NCI-H82 (cell line): ENCODE results near the gene GRK3.
A peak's percentile ranks its signal among the peaks of the same experiment; 100 is the strongest.

ENCODE experiments used
- DNase-seq: peaks from one replicate; lab custom pipeline; 2025; lab: John Stamatoyannopoulos, UW

The GRK3 gene

DNA sequence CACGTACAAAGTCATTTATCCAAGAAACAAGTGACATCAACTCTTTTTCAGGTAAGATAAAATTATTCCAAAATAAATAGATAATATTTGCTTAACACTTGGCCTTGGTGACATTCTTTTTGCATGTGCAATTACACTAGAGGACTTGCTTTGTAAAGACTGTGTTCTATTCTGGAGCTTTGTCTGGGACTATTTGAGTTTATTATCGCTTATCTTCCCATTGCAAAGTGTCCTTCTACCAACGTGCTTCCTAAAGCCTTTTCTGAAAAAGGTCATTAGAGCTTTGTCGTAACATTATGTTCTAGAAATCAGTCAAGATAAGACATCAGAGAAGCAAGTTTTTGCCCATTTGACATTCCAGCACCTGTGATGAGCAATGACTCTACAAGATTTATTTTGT is 99.2 kb downstream of the GRK3 start:
- no peak for DNase-seq

DNA sequence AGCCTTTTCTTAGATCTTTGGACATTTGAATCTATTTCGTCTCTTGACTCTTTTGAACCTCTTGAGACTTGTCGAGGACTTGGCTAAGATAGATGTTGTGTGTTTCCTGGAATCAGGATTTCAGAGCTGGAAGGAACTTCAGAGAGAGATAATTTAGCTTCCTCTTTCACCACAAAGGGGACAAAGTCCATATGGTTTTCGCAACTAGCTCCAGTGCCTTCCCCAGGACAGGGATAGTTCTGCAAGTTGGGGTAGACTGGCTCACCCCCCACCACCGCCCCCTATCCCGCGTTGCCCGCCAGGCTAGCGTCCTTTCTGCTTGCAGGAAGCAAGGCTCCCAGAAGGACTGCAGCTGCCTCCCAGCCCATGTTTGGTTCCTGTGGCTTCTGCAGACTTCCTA is 101.8 kb downstream of the GRK3 start:
- no peak for DNase-seq

DNA sequence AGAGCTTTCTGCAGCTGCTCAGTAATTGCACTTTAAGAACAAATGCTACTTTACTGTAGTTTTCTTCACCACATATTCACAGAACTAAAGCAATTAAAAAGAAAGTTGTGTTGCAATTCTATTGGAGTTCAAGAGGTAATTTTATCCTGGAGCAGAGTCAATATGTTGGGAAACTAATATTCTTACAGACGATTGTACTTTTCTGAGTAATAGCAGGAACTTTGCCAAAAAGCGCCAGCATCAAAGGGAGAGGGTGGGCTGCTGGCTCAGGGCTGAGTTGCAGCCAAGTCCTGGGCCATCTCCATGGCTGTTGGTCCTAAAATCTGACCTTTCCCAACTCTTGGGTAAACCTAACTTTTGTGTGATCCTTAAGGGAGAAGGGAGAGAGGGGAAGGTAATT is 104.0 kb downstream of the GRK3 start:
- no peak for DNase-seq

DNA sequence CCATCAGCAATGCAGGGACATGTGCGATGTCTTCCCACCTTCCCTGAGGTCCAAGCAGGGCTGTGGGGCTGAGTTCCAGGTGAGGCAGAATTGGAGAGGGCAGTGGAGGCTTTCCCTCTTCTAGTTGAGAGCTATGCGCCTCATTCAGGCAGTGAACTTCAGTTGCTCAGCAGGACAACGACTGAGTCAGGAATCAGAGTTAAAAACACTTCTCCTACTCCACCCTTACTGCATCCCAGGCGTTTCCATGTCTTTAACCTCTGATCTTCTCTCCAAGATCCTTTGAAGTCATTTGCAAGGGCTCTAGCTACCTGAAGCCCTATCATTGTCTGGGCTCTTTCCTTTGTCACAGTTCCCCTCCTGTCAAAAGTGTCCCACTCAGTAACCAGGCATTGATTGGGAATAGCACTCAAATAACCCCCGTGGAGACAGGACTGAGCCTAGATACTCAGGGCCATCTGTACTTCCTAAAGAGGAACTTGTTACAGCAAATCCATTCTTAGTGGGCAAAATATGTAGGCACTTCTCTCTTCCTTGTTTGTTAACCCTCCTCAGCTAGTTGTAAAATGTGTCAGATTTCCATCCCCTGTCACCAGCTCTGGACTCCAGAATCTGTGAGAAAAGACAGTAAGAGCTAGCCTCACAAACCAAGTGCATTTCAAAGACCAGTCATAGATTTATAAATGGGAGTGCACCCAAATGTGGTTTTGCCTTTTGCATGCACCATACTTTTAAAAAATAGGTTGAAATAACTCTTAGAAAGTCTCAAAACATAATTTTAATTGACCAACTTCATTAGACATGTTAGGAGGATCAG is 105.0 kb downstream of the GRK3 start:
- no peak for DNase-seq

DNA sequence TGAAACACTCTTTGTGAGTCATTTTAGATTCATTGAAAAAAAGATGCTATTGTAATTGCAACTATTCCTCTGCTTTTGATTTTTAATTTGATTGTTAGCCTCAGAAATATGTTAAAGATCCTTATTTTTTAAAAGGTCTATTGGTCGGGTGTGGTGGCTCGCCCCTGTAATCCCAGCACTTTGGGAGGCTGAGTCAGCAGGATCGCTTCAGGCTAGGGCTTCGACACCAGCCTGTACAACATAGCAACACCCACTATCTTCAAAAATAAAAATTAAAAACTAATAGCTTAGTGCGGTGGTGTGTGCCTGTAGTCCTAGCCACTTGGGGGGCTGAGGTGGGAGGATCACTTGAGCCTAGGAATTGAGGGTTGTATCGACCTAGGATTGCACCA is 105.6 kb downstream of the GRK3 start:
- no peak for DNase-seq

DNA sequence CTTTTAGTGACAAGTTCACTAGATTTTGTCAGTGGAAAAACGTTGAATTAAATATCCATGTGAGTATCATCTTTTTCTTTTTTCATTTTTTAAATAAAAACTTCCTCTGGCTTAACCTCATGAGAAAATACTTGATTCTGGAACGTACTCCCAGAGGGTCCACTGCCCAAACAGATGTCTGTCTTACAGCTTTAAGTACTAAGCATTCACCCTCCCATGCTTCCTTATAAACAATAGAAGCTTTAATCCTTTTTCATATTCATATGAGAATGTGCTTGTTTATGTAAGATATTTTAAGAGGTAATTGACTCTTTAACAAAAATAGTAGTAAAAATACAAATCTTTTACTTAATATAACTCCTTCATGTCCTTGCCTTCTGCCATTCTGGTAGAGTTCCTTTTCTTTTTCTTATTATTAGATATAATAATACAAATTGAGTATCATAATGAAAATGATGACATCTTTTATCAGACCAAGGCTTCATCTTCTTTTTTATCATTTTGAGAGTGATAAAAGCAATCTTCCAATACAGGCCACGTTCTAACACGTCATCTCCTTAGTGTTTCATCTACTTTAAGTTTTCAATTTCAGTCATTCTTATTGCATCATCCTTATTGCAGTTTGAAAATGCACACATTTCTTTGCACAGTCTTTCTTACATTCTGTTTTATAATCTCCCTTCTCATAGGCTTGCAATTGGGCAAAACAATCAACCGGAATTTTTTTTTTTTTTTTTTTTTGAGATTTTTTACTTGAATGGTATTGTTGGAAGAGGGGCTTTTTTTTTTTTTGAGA is 108.0 kb downstream of the GRK3 start:
- no peak for DNase-seq

DNA sequence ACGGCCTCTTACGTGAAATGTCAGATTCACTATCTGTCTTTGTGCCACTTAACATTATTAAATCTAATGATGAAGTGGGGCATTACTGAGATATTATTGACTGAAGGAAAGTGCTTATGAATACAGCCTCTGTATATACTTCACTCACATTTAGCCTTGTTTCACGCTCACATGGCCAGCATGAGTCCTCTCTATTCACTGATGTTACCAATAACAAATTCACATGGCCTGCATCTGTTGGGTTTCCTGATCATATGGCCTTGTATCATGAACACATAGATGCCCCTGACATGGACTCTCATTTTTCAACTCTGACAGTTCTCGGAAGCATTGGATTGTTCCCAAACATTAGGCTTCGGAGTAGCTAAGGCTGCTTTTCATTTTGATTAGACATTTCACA is 109.2 kb downstream of the GRK3 start:
- no peak for DNase-seq

DNA sequence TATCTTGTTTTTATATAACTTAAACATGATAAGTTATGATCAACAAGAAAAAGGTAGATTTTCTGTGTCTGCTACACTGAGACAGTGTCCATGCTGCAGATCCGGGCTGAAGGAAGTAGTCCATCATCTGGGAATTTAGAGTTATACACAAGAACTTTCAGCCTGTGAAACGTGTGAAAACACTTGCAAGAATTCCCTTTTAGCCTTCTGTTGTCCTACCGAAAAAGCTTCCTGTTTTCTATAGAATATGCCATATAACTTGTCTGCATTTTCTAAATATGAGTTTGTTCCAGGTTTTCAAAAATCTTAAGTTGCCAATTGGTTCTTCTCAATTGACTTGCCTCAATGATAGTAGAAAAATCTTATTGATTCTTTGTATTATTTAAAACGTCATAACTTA is 113.2 kb downstream of the GRK3 start:
- no peak for DNase-seq

DNA sequence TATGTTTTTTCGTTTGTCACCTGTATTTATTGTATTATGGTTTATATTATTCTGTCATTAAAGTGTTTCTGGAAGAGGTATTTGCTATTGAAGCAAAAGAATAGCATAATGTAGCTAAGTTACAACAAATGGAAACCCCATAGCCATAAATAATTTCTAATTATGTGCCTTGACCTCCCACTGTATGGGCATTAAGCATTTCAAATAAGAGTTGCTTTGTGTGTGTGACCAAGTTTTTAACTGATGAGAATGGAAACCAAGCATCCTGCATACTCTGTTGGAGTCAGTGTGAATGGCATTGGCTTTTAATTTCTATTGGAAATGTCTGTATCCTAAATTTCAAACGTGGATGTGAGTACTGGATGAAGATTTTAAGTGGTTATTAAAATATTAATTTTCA is 115.6 kb downstream of the GRK3 start:
- no peak for DNase-seq

DNA sequence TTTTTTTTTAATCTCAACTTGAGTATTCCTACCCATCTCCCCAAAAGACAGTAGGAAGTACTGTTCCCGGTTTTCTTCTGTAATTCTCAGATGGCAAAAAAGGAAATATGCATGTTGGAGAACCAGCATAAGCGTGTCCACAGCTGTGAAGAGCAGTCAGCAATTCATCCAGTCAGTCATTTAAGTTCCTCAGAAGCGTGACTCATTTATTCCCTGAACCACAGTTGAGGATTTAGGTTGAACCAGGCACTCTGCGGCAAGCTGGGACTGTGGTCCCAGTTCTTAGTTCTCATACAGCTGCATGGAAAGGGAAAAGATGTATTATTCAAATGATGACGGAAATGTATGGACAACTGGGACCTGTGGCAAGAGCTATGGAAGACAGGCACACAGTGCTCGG is 116.5 kb downstream of the GRK3 start:
- no peak for DNase-seq

DNA sequence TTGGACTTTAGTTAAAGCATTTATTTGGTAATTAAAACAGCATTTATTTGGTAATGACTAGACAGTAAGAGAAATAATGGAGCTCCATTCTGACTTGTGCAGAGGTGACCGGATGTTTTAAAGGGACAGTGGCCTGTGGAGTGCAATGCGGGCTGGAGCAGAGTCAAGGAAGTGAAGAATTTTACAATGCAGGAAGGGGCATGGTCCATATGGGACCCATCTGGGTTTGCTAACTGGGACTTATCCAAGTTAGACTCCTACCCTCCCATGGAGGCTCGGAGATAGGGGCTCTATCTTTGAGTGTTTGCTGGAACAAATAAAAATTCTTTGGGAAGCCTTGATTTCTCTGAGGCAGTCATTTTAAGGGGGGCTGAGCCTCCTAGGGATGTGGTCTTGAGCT is 117.6 kb downstream of the GRK3 start:
- no peak for DNase-seq

DNA sequence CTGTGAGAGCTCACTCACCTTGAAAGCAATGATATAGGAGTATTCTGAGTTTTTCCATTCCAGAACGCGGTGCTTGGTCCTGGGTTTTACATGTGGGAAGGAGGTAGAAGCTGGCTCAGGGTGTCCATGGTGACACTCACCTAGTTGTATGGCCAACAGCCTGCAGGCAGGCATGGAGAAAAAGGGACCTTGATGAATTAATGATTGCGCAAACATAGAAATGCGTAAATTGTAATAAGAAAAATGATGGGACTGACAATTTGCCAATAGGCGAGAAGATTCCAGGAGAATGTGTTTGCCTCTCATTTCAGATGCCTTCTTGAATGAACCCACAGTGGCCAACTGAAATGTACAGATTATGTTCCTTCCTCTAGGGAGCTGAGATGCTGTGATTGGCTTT is 124.2 kb downstream of the GRK3 start:
- DNase-seq, result no peak

DNA sequence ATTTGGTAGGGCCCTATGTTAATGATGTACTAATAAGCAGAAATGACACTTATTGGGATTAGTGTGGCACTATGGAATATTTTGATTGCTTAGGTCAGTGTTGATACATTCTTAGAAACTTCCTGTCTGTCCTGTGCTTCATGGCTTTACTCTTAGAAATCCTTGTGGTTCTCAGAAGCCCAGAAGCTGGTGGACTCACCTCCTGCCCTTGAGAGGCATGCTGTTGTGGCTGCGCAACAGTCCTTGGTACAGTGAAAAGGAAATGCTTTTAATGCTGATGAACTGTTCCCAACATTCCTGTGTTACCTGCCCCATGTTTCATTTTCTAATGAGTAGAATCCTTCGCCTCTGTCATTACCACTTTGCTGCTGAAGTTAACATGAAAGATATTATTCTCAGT is 125.2 kb downstream of the GRK3 start:
- no peak for DNase-seq

DNA sequence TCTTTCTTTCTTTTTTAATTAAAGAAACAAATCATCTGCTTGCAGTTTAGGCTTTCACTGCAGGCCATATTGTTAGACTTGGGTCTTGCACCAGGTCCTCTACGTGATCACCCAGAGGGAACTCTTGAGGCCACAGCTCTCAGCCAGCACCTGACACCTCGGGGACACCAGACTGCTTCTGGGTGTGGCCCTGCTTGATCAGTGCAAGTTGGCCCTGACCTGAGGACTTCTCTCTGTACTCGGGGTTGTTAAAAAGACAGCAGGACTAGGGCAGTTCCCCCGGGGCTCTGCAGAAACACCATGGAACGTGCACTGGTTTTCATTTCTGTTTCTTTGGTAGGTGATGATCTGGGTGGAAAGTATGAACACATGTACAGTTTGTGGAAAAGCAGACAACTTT is 126.3 kb downstream of the GRK3 start:
- DNase-seq, result no peak

DNA sequence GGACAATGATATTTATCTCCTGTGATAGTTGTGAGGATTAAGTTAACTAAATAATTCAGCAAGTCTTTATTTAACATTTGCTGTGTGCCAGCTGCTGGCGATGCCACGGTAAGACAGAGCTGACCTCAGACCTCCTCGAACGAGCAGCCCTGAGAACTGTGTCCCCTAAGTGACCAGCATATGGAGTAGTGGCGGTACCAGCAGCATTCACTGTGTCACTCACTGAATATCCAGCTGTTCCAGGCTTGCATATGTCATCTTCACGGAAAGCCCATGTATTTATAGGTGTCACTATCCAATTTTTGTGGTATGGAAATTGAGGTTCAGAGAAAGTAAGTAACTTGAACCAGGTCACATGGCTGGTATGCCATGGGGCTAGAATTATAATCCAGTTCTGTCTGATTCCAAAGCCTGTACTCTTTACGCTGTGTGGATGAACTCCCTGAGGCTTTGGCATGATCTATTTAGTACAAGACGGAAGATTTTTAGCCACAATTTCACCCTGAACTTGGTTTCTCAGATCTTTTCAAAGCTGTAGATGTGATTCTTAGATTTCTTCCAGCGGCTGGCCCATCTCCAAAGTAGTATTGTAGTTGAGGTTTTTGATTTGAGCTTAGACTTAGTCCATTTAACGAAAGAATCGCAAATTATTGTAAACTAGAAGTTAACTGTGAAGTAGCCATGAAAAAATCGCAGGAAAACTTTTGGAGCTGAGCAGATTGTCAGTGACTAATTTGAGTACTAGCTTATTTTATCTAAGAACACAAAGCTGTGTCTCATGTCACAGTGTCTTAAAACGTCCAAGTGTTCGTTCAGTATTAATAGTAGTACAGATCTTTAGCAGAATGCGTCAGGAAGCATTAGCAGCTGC is 128.2 kb downstream of the GRK3 start:
- no peak for DNase-seq

DNA sequence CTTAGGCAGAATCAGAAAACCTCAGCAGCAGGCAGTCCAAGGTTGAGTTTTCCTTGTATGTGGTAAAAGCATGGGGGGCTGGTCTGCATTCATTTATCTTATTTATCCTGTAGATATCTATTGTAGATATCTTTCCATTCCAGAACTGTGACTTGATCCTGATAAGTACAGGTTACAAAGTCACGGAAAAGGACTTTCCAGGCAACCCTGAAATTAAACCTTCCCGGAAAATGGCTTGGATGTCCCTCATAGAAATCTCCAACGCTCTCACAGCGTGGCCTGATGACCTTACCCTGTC is 128.7 kb downstream of the GRK3 start:
- no peak for DNase-seq

DNA sequence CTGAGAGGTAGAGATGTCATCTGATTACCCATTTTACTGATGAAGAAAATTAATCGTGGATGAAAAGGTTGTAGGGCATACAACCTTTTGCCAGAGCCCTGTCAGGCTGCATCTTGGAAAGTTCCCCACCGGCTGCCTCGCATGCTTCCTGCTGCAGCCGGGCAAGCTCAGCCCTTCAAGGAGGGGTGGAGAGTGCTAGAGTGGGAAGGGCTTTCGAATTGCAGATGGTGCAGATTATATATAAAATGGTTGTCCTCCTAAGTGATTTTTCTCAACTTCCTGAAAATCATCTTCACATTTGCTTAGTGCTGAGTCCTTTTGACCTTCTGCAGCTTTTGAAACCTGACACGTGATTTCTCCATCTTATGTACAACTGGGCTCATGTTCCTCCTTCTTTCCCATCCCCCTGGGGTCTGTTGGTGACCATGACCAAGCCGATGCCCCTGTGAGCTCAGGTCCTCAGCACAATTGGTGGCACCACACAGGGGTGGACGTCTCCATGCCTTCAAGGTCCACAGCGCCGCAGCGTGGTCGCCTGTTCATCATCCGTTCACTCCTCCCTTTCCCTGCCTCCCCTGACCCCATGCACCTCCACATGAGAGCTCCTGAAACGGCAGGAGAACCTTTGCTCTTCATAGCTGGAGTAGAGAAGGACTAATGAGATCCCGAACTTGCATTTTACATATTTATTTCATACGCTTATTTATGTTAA is 129.9 kb downstream of the GRK3 start:
- no peak for DNase-seq

DNA sequence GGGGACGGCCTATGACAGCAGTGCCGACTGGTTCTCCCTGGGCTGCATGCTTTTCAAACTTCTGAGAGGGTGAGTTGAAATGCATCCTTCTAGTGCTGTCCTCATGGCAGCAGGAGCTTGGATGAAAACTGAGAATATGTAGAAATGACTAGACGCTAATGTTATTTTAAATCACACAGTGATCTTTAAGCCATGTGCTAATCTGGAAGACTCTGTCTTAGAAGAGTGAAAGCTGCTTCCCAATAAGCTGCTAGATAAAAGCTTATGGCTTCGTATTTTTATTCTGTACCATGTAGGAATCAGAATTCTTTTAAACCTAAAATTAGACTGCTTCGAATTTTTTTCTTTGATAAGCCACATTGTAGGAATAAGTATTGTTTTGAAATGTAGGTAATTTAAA is 130.7 kb downstream of the GRK3 start:
- DNase-seq, result peak; percentile 60

DNA sequence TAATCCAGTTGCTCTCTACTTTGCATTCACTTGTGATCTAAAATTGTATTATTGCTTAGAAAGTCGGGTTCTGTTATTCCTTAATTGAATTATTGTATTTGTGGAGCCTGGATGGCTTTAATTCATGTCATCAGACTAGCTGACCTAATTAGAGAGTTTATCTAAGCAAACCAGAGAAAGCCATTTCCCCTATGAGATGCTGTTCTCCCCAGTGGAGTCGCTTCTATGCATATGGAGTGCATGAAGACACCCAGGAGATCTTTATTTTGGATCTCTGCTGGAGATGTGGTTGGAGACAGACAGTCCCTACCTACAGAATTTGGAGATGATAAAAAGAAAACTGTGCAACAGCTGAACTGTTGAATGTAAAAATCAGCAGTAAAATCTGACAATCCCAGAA is 132.3 kb downstream of the GRK3 start:
- DNase-seq, result peak; percentile 64

DNA sequence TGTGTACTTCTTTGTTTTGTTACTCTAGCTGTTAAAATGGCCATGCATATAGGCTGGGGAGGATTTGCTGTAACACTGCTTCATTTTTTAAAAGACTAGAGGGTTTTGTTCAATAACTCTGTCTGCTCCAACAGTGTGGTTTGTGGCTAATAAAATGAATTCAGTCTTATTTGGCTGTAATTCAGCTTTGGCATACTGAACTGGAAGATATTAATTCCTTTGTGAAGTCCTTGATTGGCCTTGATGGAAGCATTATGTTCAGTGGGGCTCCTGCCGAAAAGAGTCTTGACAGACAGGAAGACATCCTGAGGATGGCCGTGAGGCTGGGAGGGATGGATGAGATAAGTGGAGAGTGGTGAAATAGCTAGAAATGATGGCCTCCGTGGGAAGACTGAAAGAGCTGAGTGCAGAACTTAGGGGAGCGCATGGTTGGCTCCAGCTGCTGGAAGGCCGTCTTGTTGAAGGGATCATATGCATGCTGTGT is 132.7 kb downstream of the GRK3 start:
- DNase-seq, result no peak

DNA sequence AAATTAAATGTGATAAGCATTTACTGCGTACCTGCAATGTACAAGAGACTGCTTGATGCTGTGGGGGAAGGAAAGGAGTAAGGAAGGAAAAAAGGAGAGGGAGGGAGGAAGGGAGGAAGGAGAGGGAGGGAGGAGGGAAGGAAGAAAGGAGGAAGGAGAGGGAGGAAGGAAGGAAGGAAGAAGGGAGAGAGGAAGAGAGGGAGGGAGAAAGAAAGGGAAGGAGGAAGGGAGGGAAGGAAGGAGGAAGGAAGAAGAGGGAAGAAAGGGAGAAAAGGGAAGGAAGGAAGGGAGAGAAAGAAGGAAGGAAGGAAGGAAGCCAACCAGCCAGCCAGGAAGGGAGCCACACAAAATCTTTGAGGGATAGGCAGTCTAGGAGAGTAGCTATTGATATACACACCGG is 133.5 kb downstream of the GRK3 start:
- no peak for DNase-seq

DNA sequence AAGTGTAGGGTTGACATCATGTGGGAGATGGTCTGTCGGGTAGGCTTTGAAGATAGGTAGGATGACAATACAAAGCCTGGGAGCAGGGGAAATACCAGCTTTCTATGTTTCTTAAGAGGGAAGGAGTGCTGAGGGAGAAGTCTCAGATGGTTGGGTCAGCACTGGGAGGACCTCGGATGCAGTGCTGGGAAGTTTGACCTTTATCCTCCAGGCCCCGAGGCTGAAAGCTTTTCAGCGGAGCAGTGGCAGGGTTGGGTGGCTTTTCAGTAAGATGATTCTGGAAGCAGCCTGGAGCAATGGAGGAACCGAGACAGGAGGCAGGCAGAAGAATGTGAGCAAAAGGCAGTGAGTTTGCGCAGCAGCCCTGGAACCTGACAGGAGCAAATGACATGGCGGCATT is 134.0 kb downstream of the GRK3 start:
- no peak for DNase-seq
